Measurements from ENCODE around the gene INPP5A. TPM values are rescaled to one million over a fixed set of nuclear protein-coding genes. Genes with fewer than 3 reads are reported as not detected.

INPP5A gene
- total and polyA plus RNA-seq, 10 of the 15 experiments (the other 5 are each of a cell fraction or from before 2014, with no cell fraction given), result 0.52 to 15.0 (median 6.3) TPM

DNA sequence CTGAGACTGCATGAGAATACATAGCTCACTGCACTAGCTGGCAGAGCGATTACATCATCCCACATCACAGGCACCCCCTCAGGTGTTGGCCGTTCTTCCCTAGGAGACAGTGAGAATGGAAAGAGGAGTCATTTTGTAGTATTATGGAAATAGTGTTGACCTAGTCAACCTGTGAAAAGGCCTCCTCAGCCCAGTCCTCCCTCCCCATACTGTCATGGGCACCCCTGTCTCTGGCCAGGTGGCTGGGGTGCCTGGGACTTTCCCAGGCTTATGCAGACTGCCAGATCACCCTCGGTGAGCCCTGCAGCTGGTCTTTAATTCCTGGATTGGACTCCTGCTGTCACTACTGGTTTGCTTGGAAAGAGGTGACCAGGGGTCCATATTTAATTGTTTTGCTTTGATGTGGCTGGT is 4.0 kb downstream of the INPP5A start:
- H3K36me3 ChIP-seq (ENCODE audit: control insufficient read depth in 2 of 2, insufficient read depth in 2 of 2, low read length in 1 of 2), result no peaks in the 10 kb centered on the region
- in situ Hi-C loops (cut with MboI), result no loop called here
- ATAC-seq (peak; percentile 19), FAIRE-seq (no peak), DNase-seq (ENCODE audit: low read depth, low spot score) (no peak)
- SMC1A ChIA-PET (ENCODE audit: uncharacterized antibody, unreplicated experiment), result interaction anchor here (0.9 to 5.5 kb wide), 8 partner anchors 10 to 92 kb away, joined by 3 to 61 read pairs (median 10); no protein-coding TSS in a partner anchor
- WGBS (ENCODE audit: insufficient coverage, insufficient replicate concordance, low lambda C conversion rate, missing lambda C conversion rate), result 24% methylated on average over 3 of the region's 3 CpGs
- H3K4me2 ChIP-seq (ENCODE audit: control insufficient read depth, insufficient read depth), result peak overlapping the region; percentile 30
- no peaks in the 10 kb centered on the region; a peak in 1 of 4 replicates for H3K27me3 ChIP-seq (replicated peaks in 1 of 2; ENCODE audit: control insufficient read depth in 2 of 2, insufficient read depth in 2 of 2, low read length in 1 of 2)
- H3K4me3 ChIP-seq, result no peak overlapping the region
- TF ChIP-seq, protein P1, sequence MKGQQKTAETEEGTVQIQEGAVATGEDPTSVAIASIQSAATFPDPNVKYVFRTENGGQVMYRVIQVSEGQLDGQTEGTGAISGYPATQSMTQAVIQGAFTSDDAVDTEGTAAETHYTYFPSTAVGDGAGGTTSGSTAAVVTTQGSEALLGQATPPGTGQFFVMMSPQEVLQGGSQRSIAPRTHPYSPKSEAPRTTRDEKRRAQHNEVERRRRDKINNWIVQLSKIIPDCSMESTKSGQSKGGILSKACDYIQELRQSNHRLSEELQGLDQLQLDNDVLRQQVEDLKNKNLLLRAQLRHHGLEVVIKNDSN (IDR thresholded peaks at IDR 0.05; ENCODE audit: borderline replicate concordance, extremely low read length, insufficient read depth, low read depth, low read length), result no peak
- TF ChIP-seq SUZ12 (IDR thresholded peaks at IDR 0.05; ENCODE audit: unreplicated experiment) (no peak), IKZF2 (IDR thresholded peaks at IDR 0.05) (no peak; a peak in 1 of 4 replicates), ZSCAN29 (IDR thresholded peaks at IDR 0.05) (no peak), EED (IDR thresholded peaks at IDR 0.05; ENCODE audit: low read depth) (no peak), NR2C1 (IDR thresholded peaks at IDR 0.05) (no peak), IRF4 (IDR thresholded peaks at IDR 0.05; ENCODE audit: low read depth, low read length) (no peak), BMI1 (IDR thresholded peaks at IDR 0.05; ENCODE audit: borderline replicate concordance) (no peak), KLF5 (IDR thresholded peaks at IDR 0.05; ENCODE audit: partially characterized antibody) (no peak), ZNF622 (IDR thresholded peaks at IDR 0.05) (no peak), RUNX3 (IDR thresholded peaks at IDR 0.05; ENCODE audit: low read length) (peak; percentile 18; the same call in 1 of the 2 replicates), ATF7 (IDR thresholded peaks at IDR 0.05; ENCODE audit: low read depth) (peak; percentile 84), SIX5 (IDR thresholded peaks at IDR 0.05; ENCODE audit: low read depth, low read length, severe bottlenecking) (no peak), TCF3 (IDR thresholded peaks at IDR 0.05; ENCODE audit: borderline replicate concordance, insufficient read depth, low read depth, low read length) (0 out of 2 replicates have a peak, but pooled peaks have one; percentile 35), CTCF (IDR thresholded peaks at IDR 0.05 in 2 of 3, conservative IDR thresholded peaks at IDR 0.05 in 1 of 3; ENCODE audit: control insufficient read depth in 2 of 3, extremely low read depth in 1 of 3, insufficient read depth in 1 of 3, low read depth in 3 of 3, low read length in 3 of 3) (no peak), HDGF (IDR thresholded peaks at IDR 0.05) (no peak), SREBF2 (IDR thresholded peaks at IDR 0.05; ENCODE audit: low read length) (no peak), DPF2 (IDR thresholded peaks at IDR 0.05) (no peak), YBX1 (IDR thresholded peaks at IDR 0.05) (no peak), SREBF1 (IDR thresholded peaks at IDR 0.05; ENCODE audit: low read length) (no peak)
- BruUV-seq (replicated peaks), result no TSS peak
- H3K27ac ChIP-seq (ENCODE audit: control insufficient read depth, insufficient read depth), result no peak overlapping the region
- H3K9me3 ChIP-seq (replicated peaks; ENCODE audit: control insufficient read depth, insufficient read depth, low read length), result no peaks in the 10 kb centered on the region
- intact Hi-C loops (cut with micrococcal nuclease; ENCODE audit: unreplicated experiment), result no loop called here
- no peak overlapping the region for H3K9ac ChIP-seq (ENCODE audit: control insufficient read depth, insufficient read depth, low read length)
- H4K20me1 ChIP-seq (ENCODE audit: control insufficient read depth, insufficient read depth), result peaks cover 9% of the 10 kb centered on the region
- peaks cover 22% of the 10 kb centered on the region for H3K79me2 ChIP-seq (ENCODE audit: control insufficient read depth, insufficient read depth, low read length)
- peaks cover 35% of the 10 kb centered on the region for H3K4me1 ChIP-seq (ENCODE audit: control insufficient read depth, insufficient read depth, low read length)
- POLR2A ChIA-PET, result interaction anchor here (0.9 to 4.6 kb wide), 8 partner anchors 9 to 52 kb away, joined by 4 to 29 read pairs (median 6); no protein-coding TSS in a partner anchor
- RAD21 ChIA-PET (ENCODE audit: unreplicated experiment), result interaction anchor here (0.7 to 6.1 kb wide), 8 partner anchors 9 to 93 kb away, joined by 4 to 91 read pairs (median 18); no protein-coding TSS in a partner anchor
- CTCF ChIA-PET, result interaction anchor here (0.9 to 4.5 kb wide), 7 partner anchors 9 to 82 kb away, joined by 5 to 27 read pairs (median 9); no protein-coding TSS in a partner anchor
- no peak overlapping the region for H2AFZ ChIP-seq (ENCODE audit: control insufficient read depth, low read depth, low read length)

Data from GM12878 (cell line).